Stimulated activated CD4-positive, alpha-beta T cell treated with anti-CD3 and anti-CD28 coated beads, Interleukin-4, amount 100 ng/mL, for 4 hours (primary cell): Measurements from ENCODE around the gene PON2.

Source experiments
- DNase-seq, 2 experiments: peaks; one replicate each; pipeline ENCODE4 v3.0.0-alpha.2; 2020

Gene PON2

GRCh38 chr7:95441042-95441823 is 6.4 kb upstream of the PON2 start:
- no peak for DNase-seq

- DNase-seq, result no peak
These were observed 5.7 kb upstream of the PON2 start for GRCh38 chr7:95440394-95441038.

DNA sequence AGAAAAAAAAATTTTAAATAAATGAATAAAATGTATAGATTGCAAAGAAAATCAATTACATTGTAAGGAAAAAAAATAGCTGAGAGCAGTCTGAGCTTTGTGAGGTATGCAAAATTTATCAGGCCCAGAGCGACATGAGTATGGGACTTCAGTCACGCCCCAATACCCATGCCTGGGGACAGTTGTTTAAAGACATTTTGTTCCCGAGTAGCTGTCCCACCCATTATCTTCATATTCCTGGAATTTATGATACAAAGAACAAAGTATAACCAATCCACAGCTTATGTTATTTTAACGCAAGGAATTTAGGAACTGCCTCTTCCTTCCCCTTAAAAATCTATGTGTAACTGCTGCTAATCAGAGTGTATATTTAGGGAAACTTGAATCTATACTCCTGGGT is 1.6 kb upstream of the PON2 start:
- no peak for DNase-seq

GRCh38 chr7:95435422-95435780 is 573 bp upstream of the PON2 start:
- DNase-seq, result no peak

DNA sequence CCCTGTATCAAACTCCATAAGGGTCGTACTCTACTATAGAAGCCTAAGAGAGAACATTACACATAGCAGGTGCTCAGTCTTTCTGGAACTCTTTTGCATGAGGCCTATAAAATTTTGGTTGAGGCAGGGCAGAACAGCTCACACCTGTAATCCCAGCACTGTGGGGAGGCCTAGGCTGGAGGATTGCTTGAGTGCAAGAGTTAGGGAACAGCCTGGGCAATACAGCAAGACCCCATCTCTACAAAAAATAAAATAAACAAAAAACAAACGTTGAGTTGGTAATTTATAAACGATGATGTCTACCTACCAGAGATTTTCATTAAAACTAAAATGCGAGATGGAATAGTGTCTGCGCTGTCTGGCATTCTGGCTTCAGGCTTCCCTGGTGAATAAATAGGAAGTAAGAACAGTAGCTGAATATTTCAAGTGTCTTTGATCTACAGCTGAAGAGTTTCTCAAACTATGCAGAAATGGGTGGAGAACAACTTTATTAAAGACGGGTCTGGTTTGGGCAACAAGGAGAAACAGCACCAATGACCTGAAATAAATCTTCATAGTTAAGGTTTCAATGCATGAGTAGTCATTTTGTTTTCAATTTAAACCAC is 774 bp downstream of the PON2 start:
- DNase-seq, result no peak

GRCh38 chr7:95433129-95433528 is 1.7 kb downstream of the PON2 start:
- no peak for DNase-seq

GRCh38 chr7:95432606-95433005 is 2.2 kb downstream of the PON2 start:
- no peak for DNase-seq

- DNase-seq, result no peak
These were observed 4.0 kb downstream of the PON2 start for GRCh38 chr7:95430864-95431263.

DNA sequence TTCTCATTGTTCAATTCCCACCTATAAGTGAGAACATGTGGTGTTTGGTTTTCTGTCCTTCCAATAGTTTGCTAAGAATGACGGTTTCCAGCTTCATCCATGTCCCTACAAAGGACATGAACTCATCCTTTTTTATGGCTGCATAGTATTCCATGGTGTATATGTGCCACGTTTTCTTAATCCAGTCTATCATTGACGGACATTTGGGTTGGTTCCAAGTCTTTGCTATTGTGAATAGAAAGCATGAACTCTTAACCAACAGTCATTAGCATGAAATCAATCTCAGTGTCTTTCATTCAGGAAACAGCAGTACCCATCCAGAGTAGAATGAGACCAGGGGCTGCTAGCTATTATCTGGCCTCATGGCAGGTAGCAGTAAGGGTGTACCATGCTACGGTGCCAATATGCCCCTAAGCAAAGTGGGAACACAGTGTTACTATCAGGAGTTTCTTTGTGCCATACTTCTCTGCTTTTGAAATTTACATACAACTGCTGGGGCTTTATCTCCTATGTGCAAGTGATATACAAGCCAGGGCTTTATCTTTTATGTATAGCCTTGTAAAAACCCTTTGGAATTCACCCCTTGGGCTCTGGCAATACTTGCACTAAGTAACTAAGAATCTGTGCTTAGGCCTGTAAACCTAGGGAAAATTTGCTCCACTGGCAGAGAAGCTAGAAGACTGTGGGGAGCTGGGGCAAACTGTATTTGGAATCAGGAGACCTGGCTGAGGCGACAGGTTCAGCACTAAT is 5.4 kb downstream of the PON2 start:
- no peak for DNase-seq

DNA sequence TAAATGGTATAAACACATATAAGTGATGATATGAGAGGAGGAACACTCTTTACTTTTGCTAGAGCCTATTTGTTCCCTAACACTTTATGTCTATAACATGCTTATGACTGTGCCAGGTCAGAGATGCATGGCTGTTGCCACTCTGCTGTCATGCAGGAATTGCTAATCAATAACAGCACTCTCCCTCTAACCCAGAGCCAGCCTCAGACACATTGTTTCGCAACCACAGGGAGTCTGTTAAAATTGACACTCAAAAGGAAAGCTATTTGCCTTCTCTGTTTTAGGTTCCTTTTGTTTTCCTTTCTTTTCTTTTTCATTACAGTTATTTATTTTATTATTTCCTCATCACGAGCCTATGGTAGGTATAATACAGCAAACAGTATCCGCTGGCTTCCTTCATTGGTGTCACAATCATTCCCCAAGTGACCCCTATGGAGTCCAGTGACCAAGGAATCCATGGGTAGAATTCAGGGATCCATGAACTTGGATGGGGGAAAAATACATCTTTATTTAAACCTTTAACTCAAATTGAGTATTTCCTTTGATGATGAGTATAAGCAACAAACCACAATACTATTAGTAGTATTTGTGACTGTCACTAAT is 6.8 kb downstream of the PON2 start:
- DNase-seq, result no peak

- no peak for DNase-seq
These were observed 7.7 kb downstream of the PON2 start for GRCh38 chr7:95427166-95427565.

DNA sequence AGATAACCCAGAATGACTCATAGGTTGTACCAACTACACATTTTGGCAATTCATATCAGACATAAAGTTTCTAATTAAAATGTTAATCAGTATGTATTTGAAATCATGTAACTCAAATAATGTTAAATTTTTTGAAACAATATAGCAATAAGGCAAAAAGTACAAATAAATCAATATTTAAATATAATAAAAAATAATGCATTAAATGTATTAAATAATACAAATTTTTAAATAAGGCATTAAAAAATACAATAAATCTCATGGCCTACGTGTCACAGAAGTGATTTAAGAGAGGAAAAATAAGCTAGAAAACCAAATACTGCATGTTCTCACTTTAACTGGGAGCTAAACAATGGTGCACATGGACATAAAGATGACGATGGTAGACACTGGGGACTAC is 9.1 kb downstream of the PON2 start:
- DNase-seq, result no peak

GRCh38 chr7:95424716-95425115 is 10.1 kb downstream of the PON2 start:
- no peak for DNase-seq

- no peak for DNase-seq
These were observed 12.9 kb downstream of the PON2 start for GRCh38 chr7:95421847-95422444.

DNA sequence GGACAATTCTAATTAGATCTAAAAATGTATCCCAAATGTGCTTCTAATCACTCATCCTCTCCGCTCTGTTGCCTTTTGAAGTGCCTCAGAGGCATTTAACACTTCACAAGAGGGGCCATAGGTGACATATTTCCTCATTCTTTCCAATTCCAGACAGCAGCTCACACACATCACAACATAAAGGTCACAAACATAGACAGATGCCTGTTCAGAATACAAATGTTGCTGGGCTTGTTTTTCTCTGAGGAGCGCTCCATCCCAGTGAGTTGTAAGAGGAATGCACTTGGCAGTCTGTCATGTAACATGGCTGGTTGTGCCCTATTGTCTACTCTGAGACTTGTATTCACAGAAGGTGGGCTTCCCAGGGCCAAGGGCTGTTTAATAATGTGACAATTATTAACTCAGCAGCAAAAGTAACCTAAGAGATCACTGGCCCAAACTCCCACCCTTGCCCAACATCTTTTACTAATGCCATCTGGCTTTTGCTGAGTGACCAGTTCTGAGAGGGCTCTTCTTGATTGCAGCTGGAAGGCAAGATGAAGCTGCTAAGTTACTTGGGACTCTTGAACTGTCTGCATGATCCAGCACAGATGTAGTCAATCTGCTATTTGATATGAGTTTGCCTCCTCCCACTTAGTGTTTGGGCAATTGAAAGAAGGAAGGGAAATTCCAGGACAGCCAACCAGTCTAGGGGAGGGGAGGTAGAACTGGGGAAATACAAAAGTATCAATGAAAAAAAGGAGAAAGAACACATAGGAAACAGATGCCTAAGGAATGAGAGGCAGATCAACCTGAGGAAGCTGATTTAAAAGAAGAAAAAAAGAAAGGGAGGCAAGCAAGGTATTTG is 13.6 kb downstream of the PON2 start:
- DNase-seq, result no peak

GRCh38 chr7:95412075-95412474 is 22.8 kb downstream of the PON2 start:
- DNase-seq, result no peak

DNA sequence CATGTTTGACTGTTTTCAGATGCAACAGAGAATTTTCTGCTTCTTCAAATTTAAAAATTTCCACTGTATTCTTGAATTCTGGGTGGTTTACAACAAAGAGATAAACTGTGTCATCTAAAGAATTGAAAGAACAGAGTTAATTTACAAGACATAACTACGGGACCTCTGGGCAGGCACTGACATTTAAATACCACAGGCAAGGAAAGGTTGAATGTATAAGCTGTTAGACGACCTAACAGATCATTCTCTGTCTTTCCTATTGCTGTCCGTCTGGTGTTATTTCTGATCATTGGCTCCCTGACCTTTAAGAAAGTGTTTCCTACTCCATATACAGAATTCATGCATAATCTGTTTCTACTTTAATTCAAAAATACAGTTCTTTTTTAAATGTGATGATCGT is 23.2 kb downstream of the PON2 start:
- DNase-seq, result no peak

GRCh38 chr7:95411036-95411435 is 23.8 kb downstream of the PON2 start:
- DNase-seq, result no peak

- DNase-seq, result no peak
These were observed 27.1 kb downstream of the PON2 start for GRCh38 chr7:95407751-95408150.

DNA sequence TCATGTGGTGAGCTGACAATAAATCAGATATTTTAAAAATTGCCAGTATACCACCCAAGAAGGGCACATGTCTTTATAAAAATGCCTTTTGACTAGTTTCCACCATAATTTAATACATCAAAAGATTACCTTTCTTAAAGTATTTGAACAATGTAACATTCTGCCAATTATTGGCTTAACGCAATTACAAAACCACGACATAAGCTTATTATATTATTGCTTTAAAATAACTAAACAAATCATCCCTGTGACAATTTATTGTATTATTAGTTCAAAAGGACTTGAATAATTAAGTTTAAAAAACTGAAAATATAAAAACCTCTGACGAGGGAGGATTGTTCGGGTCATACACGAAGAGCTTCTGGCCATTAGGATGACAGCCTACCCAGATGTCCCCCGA is 29.0 kb downstream of the PON2 start:
- DNase-seq, result no peak

DNA sequence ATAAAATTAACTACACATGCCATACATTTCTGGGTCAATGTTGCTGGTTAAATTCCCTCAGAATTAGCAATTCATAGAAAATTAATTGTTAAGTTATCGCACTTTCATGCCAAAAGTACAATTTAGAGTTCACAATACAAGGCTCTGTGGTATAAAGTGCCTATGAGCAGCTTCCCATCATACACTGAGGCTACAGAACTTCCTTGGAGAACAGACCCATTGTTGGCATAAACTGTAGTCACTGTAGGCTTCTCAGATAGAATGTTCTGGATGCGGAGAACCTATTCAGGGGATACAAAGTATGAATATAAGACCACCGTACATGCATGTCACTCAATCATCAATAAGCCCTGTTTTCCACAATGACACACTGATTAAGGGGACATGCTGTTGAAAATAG is 29.6 kb downstream of the PON2 start:
- no peak for DNase-seq

DNA sequence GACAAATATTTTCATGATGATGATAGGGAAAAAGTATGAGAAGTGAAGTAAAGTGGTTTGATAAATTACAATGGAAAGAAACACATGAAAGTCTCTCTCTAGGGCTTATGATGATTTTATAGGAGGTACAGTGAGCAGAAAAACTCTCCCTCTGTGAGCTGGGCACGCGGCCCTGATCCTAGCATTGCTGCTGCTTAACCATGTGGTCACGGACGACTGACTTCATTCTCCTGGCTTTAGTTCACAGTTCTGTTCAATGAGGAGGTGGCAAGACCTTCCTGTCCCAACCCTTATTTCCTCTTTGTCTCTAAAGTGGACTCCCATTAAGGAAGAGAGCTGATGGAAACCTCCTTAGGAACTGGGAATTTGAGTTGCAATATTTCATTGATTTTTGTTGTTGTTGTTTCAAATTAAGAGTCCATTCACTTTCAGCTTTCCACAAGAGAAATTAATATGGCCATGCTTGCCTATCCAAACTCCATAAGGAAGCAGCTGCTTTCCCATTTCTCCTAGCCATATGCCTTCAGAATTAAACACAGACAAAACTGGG is 30.4 kb downstream of the PON2 start:
- no peak for DNase-seq
